ENCODE data around the gene TNFRSF14.
A peak's percentile ranks its signal among the peaks of the same experiment; 100 is the strongest.
"Not testable (repeated sequence)": the region's sequence is repeated elsewhere in the genome, so short reads cannot be mapped to it uniquely, and the experiment has no call there.

Gene TNFRSF14

DNA sequence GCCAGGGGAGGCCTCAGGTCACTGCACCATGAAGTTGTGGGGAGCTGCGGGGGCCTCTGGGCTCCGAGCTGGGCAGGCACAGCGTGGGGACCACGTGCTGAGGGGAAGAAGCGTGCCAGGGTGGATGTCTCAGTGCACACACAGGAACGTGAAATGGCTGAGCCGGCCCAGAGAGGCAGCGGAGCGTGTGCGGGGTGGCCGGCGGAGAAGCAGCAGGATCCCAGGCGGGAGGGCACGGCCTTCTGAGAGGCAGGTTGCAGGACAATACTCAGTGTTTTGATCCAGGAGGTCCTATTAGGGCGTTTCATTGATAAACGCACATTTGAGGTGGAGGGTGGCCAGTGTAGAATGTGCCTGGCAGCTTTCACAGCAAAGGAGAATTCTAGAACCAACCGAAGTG is 12.9 kb downstream of the TNFRSF14 start:
- DNase-seq: no peak

DNA sequence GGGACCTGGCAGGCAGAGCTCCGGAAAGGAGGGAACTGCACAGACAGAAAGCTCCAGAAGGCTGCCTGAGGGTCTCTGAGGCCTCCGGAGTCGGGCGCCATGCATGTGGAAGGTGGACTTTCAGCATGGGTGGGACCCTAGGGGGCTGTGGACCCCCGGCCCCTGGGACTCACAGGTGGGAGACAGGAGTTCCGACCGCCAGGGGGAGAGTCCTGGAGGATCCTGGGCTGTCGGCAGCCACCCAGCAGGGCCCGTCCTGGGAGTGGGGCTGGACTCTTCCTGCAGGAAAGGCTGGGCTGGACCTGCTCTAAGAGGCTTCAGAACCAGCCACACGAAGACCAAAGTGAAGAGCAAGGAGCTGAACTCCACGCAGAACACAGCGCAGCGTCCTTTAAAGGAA is 13.5 kb downstream of the TNFRSF14 start:
- not testable (repeated sequence) for DNase-seq

GRCh38 chr1:2570332-2570731 is 14.2 kb downstream of the TNFRSF14 start:
- DNase-seq: no peak

- DNase-seq: no peak
Observed at GRCh38 chr1:2571348-2571747, 15.2 kb downstream of the TNFRSF14 start.

DNA sequence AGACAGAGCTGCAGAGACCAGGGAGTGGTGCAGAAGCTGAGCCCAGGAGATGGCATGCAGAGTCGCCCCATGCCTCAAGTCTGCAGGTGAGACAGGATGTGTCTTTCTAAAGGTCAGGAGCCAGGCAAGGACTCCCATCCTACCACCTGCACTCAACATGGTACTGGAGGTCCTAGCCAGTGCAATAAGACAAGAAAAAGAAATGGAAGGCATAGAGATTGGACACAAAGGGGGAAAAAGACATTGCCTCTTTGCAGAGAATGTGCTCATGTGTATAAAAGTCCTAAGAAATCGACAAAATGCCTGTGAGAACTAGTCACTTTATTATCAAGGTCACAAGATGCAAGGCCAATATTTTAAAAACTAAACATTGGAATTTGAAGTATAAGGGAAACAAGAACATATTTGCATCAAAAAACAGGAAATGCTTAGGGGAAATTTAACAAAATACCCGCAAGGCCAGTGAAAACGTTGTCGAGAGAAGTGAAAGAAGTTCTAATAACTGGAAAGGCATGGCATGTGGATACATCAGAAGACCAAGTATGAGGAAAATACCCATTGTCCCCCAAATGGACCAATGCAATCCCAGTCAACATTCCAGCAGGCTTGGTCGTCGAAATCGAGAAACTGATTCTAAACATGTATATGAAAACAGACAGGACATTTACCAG is 17.2 kb downstream of the TNFRSF14 start:
- no peak for DNase-seq

DNA sequence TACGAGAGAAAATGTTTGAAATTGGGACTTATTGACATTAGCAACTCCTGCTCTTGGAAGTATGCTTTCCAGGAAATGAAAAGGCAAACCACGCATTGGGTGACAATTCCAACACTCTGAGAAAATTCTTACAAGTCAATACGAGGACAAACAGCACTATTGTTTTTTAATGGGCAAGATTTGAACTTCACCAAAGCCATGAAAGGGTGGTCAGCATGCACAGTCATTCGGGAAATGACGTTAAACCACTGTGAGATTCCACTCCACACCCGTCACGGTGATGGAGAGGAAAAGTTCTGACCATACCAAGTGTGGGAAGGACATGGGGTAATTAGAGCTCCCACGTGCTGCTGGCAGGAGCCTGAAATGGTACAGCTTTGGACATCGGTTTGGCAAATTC is 18.2 kb downstream of the TNFRSF14 start:
- DNase-seq: no peak

- DNase-seq: no peak
Observed at GRCh38 chr1:2575801-2576663, 19.9 kb downstream of the TNFRSF14 start.

DNA sequence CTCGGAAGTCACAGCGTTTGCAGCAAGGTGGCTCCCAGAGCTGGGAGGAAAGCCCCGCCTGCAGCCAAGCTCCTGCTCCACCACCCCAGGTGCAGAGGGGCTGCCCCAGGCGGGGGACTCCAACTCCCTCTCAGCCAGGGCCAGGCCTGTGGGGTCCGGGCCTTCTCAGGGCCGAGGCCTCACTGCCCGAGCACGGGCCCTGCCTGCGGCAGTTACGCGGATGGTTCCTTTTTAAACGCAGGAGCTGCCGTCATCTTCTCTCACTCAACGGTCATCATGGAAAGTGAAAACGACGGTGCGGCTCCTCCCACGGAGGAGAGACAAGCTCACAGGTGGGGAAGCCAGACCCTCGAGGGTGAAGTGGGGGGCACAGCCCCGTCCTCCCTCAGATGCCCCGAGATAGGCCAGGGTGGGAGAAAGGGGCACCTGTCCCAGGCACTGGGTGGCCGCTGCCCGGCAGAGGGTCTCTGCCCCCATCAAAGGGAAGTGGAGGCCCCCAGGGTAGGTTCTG is 21.4 kb downstream of the TNFRSF14 start:
- not testable (repeated sequence) for DNase-seq

DNA sequence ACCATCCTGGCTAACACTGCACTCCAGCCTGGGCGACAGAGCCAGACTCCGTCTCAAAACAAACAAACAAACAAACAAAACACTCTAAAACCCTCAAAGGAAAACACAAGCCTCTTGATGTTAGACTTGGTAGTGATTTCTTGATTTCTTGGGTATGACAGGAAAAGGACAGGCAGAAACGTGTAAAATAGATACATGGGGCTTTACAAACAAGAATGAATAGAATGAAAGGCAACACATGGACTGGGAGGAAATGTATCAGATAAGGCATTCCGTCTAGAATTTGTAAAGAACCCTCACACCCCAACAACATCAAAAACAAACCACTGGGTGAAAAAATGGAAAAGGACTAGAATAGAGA is 22.6 kb downstream of the TNFRSF14 start:
- no peak for DNase-seq

DNA sequence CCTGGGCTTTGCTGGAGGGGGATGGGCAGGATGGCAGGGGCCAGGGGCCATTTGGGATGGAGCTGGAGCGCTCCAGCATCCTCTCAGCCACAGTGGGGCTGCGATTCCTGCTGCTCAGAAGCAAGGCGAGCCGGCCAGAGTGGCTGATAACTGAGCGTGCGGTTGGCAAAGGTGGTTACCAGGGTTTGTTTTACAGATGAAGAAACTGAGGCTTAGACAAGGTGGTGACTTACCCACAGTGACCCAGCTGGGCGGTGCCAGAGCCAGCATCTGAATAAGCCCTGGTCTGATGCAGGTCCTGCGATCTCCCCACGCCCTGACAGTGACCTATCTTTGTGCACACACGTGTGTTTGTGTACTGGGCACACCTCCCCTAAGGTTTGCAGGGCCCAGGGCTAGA is 24.5 kb downstream of the TNFRSF14 start:
- no peak for DNase-seq

GRCh38 chr1:2582391-2582790 is 26.2 kb downstream of the TNFRSF14 start:
- no peak for DNase-seq

GRCh38 chr1:2583331-2583791 is 27.2 kb downstream of the TNFRSF14 start:
- peak; percentile 16 for DNase-seq

- DNase-seq: peak; percentile 78
Observed at GRCh38 chr1:2583871-2584351, 27.7 kb downstream of the TNFRSF14 start.

- no peak for DNase-seq
Observed at GRCh38 chr1:2584686-2585317, 28.6 kb downstream of the TNFRSF14 start.

- DNase-seq: peak; percentile 56
Observed at GRCh38 chr1:2585318-2586092, 29.3 kb downstream of the TNFRSF14 start.

DNA sequence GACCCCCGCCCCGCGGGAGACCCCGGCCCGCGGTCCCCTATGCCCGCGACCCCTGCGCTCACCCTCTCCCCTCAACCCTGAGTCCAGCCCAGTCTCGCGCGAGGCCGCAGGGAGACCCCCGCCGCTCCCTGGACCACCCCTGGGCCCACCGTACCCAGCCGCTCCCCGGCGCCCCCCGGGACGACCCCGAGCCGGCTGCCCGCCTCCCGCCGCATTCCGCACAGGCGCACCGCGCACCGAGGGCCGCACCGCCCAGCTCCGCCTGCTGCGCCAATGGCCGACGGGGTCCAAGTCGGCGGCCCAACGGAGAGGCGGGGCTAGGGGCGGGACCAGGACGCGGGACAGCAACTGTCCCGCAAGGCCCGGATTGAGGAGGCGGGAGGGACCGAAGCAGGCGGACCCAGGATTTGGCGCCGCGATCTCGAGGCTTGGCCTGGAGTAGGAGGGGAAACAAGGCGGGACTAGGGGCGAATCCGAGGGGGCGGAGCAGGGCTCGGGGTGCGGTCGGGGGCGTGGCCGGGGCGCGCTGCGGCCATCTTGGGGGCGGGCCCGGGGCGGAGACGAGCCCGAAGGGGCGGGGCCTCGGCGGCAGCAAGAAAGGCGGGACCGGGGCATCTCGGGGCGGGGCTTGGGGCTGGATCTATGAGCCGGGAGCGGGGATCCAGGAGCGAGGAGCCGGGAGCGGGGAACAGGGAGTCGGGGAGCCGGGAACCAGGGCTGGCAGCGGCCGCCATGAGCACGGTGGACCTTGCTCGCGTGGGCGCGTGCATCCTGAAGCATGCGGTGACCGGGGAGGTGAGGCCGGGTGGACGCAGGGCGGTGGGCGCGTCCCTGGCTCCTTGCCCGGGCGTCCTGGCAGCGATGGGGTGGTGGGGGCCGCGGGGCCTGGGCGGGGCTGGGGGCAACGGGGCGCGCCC is 30.2 kb downstream of the TNFRSF14 start, which contains the start of gene PRXL2B:
Gene PRXL2B, plus strand, starts transcription at position 624 of the 917 bp plus-strand sequence. Its CDS starts 109 bp downstream, at position 733.
- peak; percentile 98 for DNase-seq

DNA sequence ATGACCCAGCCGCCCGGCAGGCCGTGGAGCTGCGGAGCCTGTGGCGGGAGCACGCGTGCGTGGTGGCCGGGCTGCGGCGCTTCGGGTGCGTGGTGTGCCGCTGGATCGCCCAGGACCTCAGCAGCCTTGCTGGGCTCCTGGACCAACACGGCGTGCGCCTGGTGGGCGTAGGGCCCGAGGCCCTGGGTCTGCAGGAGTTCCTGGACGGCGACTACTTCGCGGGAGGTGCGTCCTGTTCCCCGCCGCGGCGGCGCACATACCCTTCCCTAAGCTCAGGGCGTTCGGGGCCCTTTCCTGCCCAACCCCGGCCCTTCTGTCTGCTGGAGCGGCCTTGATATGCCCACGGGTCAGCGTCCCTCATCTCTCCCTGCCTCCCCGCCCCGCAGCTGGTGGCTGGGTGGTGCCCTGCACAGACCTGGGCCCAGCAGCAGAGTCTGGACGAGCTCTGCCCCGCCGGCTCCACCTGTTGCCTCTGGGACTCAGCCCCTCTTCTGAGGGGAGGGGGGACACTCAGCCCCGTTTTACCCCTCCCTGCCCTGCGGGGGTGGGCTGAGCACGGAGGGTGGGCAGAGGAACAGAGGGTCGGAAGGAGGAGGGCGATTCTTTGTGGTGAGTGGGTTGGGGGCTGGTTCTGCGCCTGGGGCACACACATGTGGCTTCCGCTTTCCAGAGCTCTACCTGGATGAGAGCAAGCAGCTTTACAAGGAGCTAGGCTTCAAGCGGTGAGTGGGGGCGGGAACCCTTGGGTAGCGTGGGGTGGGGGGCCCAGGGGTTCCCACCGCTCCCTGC is 31.1 kb downstream of the TNFRSF14 start:
- peak; percentile 51 for DNase-seq

DNA sequence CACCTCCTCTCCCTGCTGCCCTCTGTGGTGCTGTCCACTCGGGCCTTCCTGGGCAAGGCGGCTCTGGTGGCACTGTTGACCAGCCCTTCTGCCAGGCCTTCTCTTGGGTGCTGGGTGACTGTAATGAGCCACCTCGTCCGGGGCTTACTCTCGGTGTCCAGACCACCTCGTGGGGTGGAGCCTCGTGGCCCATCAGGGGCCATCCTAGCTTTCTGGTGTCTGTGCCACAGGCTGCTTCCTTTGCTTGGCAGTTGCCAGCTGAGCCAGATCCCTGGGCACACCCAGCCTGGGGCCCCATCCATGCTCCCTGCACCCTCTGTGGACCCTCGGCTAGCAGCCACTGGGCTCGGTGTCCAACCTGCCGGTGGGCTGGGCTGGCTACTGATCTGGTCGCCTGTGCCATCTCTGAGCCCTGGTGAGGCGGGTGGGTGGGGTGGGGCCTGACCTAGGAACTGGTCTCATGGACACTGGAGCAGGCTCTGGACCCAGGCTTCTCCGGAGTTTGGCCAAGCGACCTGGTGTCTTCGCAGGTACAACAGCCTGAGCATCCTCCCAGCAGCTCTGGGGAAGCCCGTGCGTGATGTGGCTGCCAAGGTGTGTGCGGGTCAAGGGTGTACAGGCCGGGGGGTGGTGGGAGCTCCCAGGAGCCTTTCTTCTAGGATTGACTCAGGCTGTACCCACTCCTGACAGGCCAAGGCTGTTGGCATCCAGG is 31.8 kb downstream of the TNFRSF14 start:
- DNase-seq: no peak

GRCh38 chr1:2588661-2589430 is 32.7 kb downstream of the TNFRSF14 start:
- DNase-seq: no peak
